ENCODE results near the gene MELK.

Gene MELK

DNA sequence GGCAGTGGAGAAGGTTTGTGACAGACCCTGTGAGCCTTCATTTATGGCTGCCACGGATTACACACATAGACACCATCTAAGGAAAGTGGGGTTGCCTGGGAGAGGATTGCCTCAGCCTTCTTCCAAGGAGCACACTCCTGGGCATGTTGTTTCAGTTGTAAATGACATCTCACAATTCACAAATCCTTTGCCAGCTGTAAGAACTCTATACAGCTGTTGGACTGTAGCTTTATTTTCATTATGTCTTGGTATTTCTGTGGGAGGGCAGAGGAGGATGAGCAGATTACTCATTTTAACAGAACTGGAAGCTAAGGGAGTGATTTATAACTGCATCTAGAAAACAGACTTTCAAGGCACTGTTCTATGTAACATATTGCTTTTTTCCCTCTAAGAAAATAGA is 25.6 kb downstream of the MELK start:
- Histone ChIP-seq H3K4me1 (ENCODE audit: insufficient read depth, insufficient read length) (peaks cover 2% of the 10 kb centered on the region), H3K9ac (ENCODE audit: insufficient read length, low read depth) (no peak overlapping the region), H3K9me3 (ENCODE audit: insufficient read depth, low read length) (no peaks in the 10 kb centered on the region), H3K4me3 (ENCODE audit: insufficient read length, low read depth) (no peak overlapping the region), H3K27me3 (ENCODE audit: insufficient read depth, insufficient read length) (no peaks in the 10 kb centered on the region), H3K36me3 (ENCODE audit: insufficient read depth, insufficient read length, low read length) (peaks cover 84% of the 10 kb centered on the region)
- no peak for DNase-seq (ENCODE audit: low read depth, low spot score)
- TF ChIP-seq ZNF274 (IDR thresholded peaks at IDR 0.05; ENCODE audit: low read depth, low read length) = no peak
- no peak for TF ChIP-seq YY1 (IDR thresholded peaks at IDR 0.05; ENCODE audit: insufficient read depth, insufficient read length)
- no peak for TF ChIP-seq SUZ12 (IDR thresholded peaks at IDR 0.05; ENCODE audit: extremely low read depth, insufficient read depth, insufficient read length)

DNA sequence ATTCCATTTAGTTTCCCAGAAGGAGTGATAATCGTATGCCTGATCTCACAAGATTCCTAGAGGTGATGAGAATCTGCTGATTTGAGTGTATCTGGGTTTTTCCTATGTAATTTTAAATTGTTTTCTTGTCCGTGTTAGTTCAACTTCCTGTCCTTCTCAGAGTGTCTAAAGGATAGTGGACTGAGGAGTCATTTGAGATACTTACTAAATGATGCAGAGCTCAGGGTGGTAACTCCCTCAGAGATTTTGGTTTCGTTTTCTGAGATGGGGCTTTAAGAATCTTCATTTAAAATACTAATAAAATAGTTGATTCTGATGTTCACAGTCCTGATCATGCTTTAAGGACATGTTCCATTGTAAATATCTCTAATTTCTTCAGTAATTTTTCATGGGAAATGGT is 30.3 kb downstream of the MELK start:
- H3K4me1 ChIP-seq (ENCODE audit: insufficient read depth, insufficient read length) = no peaks in the 10 kb centered on the region
- H3K9ac ChIP-seq (ENCODE audit: insufficient read length, low read depth) = no peak overlapping the region
- no peak for DNase-seq (ENCODE audit: low read depth, low spot score)
- TF ChIP-seq YY1 (IDR thresholded peaks at IDR 0.05; ENCODE audit: insufficient read depth, insufficient read length) (no peak), ZNF274 (IDR thresholded peaks at IDR 0.05; ENCODE audit: low read depth, low read length) (no peak), SUZ12 (IDR thresholded peaks at IDR 0.05; ENCODE audit: extremely low read depth, insufficient read depth, insufficient read length) (no peak)
- H3K36me3 ChIP-seq (ENCODE audit: insufficient read depth, insufficient read length, low read length) = peaks cover 91% of the 10 kb centered on the region
- H3K27me3 ChIP-seq (ENCODE audit: insufficient read depth, insufficient read length) = no peaks in the 10 kb centered on the region
- no peaks in the 10 kb centered on the region for H3K9me3 ChIP-seq (ENCODE audit: insufficient read depth, low read length)
- H3K4me3 ChIP-seq (ENCODE audit: insufficient read length, low read depth) = no peak overlapping the region

DNA sequence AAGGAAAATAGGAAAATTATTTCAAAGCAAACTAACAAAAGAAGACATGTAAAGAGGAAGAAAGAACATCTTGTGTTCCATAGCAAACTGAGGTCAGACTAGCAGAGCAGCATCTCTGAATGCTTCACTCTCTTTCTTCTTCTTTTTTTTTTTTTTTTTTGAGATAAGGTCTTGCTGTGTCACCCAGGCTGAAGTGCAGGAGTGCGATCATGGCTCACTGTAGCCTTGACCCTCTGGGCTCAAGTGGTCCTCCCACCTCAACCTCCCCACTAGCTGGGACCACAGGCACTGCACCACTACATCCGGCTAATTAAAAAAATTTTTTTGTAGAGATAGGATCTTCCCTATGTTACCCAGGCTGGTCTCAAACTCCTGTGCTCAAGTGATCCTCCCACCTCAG is 36.6 kb downstream of the MELK start:
- Histone ChIP-seq H3K4me3 (ENCODE audit: insufficient read length, low read depth) (no peak overlapping the region), H3K36me3 (ENCODE audit: insufficient read depth, insufficient read length, low read length) (peaks cover 92% of the 10 kb centered on the region), H3K9me3 (ENCODE audit: insufficient read depth, low read length) (peaks cover 17% of the 10 kb centered on the region; the same call in 1 of the 2 replicates), H3K9ac (ENCODE audit: insufficient read length, low read depth) (no peak overlapping the region), H3K27me3 (ENCODE audit: insufficient read depth, insufficient read length) (no peaks in the 10 kb centered on the region), H3K4me1 (ENCODE audit: insufficient read depth, insufficient read length) (no peaks in the 10 kb centered on the region)
- DNase-seq (ENCODE audit: low read depth, low spot score) = no peak
- TF ChIP-seq SUZ12 (IDR thresholded peaks at IDR 0.05; ENCODE audit: extremely low read depth, insufficient read depth, insufficient read length) (no peak), ZNF274 (IDR thresholded peaks at IDR 0.05; ENCODE audit: low read depth, low read length) (no peak), YY1 (IDR thresholded peaks at IDR 0.05; ENCODE audit: insufficient read depth, insufficient read length) (no peak)

DNA sequence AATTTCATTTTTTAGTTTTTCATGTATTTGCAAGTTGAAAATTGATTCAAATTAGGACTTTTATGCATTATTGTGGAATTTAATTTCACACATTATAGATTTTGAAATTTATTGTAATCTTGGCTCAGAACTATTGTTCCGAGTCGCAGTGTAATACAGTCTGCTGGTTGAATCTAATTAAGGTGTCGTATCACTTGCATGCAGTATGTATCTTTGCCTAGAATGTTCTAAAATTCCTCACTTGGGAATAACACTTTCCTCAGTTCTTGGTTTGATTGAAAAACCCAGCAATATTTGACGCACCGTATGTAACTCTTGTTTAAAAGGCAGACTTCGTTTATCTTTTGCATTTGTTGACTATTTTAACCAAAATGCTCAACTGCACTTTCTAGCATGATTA is 49.4 kb downstream of the MELK start:
- peaks cover 21% of the 10 kb centered on the region for H3K36me3 ChIP-seq (ENCODE audit: insufficient read depth, insufficient read length, low read length)
- DNase-seq (ENCODE audit: low read depth, low spot score) = no peak

DNA sequence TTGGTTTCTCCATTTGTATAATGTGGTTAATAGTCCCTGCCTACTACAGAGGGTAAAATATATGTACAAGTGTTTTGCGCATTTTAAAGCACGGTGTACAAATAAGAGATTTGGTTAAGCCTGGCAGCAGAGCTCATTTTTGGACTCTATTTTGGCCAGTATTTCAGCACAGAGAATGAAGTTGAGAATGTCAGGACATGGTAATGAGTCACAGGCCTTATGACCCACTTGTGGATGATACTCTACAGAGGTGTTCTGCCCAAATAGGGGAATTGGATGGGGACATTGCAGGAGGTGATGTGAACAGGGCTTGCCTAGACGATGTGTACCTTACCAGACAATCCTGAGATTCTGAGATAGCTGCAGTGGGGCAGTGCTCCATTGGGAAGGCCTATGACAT is 50.6 kb downstream of the MELK start:
- DNase-seq (ENCODE audit: low read depth, low spot score) = no peak
- no peaks in the 10 kb centered on the region for H3K27me3 ChIP-seq (ENCODE audit: insufficient read depth, insufficient read length)
- H3K9ac ChIP-seq (ENCODE audit: insufficient read length, low read depth) = no peak overlapping the region
- H3K9me3 ChIP-seq (ENCODE audit: insufficient read depth, low read length) = no peaks in the 10 kb centered on the region
- H3K36me3 ChIP-seq (ENCODE audit: insufficient read depth, insufficient read length, low read length) = peaks cover 22% of the 10 kb centered on the region
- TF ChIP-seq ZNF274 (IDR thresholded peaks at IDR 0.05; ENCODE audit: low read depth, low read length) (no peak), SUZ12 (IDR thresholded peaks at IDR 0.05; ENCODE audit: extremely low read depth, insufficient read depth, insufficient read length) (no peak), YY1 (IDR thresholded peaks at IDR 0.05; ENCODE audit: insufficient read depth, insufficient read length) (no peak)
- no peak overlapping the region for H3K4me3 ChIP-seq (ENCODE audit: insufficient read length, low read depth)
- H3K4me1 ChIP-seq (ENCODE audit: insufficient read depth, insufficient read length) = no peaks in the 10 kb centered on the region

More for the DNA sequence above, 49.4 kb downstream of the MELK start:
- H3K9me3 ChIP-seq (ENCODE audit: insufficient read depth, low read length) = no peaks in the 10 kb centered on the region
- no peaks in the 10 kb centered on the region for H3K27me3 ChIP-seq (ENCODE audit: insufficient read depth, insufficient read length)
- no peak overlapping the region for H3K4me3 ChIP-seq (ENCODE audit: insufficient read length, low read depth)
- TF ChIP-seq YY1 (IDR thresholded peaks at IDR 0.05; ENCODE audit: insufficient read depth, insufficient read length) (no peak), SUZ12 (IDR thresholded peaks at IDR 0.05; ENCODE audit: extremely low read depth, insufficient read depth, insufficient read length) (no peak), ZNF274 (IDR thresholded peaks at IDR 0.05; ENCODE audit: low read depth, low read length) (no peak)
- H3K9ac ChIP-seq (ENCODE audit: insufficient read length, low read depth) = no peak overlapping the region
- H3K4me1 ChIP-seq (ENCODE audit: insufficient read depth, insufficient read length) = no peaks in the 10 kb centered on the region

DNA sequence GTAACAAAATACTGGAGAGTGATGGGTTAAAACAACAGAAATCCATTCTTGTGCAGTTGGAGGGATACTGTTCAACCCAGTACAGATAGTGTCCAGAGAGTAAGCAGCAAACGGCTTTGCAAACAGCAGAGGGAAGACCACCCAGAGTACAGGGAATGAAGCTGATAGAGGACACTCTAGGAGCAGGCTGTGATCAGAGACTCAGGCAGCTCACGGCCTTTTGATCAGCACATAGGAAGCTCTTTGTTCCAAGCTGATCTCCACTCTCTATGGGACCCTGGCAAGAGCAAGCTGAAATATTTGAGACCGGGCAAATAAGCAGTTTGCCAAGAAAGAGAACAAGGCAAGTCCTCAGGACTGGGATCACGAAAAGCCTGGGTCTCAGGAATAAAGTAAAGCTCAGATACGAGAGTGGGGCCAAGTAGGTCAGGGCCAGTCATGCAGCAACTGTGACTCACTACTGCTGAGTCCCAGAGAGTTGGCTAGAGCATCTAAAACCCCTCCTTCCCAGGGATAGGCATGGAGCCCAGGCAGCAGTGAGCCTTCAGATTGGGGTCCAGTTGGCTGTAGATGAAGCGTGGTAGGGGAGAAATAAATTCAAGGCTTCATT is 52.4 kb downstream of the MELK start:
- Histone ChIP-seq H3K4me1 (ENCODE audit: insufficient read depth, insufficient read length) (no peaks in the 10 kb centered on the region), H3K36me3 (ENCODE audit: insufficient read depth, insufficient read length, low read length) (peaks cover 26% of the 10 kb centered on the region), H3K9me3 (ENCODE audit: insufficient read depth, low read length) (no peaks in the 10 kb centered on the region), H3K9ac (ENCODE audit: insufficient read length, low read depth) (no peak overlapping the region), H3K27me3 (ENCODE audit: insufficient read depth, insufficient read length) (no peaks in the 10 kb centered on the region), H3K4me3 (ENCODE audit: insufficient read length, low read depth) (no peak overlapping the region)
- no peak for DNase-seq (ENCODE audit: low read depth, low spot score)
- TF ChIP-seq YY1 (IDR thresholded peaks at IDR 0.05; ENCODE audit: insufficient read depth, insufficient read length) (no peak), ZNF274 (IDR thresholded peaks at IDR 0.05; ENCODE audit: low read depth, low read length) (no peak), SUZ12 (IDR thresholded peaks at IDR 0.05; ENCODE audit: extremely low read depth, insufficient read depth, insufficient read length) (no peak)

DNA sequence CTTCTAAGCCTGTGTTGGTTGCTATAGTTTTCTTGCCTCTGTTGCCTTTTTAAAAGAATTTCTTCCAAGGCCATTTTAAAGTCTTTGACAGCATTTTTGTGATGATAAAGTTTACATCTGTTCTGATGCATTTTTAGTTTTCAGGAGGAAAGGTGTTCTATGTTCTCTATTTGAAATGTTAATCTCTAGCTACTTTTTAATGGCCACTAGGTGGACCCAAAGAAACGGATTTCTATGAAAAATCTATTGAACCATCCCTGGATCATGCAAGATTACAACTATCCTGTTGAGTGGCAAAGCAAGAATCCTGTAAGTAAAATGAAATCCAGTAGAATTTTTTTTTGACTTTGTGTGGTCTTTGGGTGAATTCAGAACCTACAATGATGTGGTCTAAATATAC is 60.2 kb downstream of the MELK start:
- no peak overlapping the region for H3K4me3 ChIP-seq (ENCODE audit: insufficient read length, low read depth)
- no peaks in the 10 kb centered on the region for H3K4me1 ChIP-seq (ENCODE audit: insufficient read depth, insufficient read length)
- no peaks in the 10 kb centered on the region for H3K27me3 ChIP-seq (ENCODE audit: insufficient read depth, insufficient read length)
- peak; percentile 3 for DNase-seq (ENCODE audit: low read depth, low spot score)
- TF ChIP-seq YY1 (IDR thresholded peaks at IDR 0.05; ENCODE audit: insufficient read depth, insufficient read length) (no peak), ZNF274 (IDR thresholded peaks at IDR 0.05; ENCODE audit: low read depth, low read length) (no peak), SUZ12 (IDR thresholded peaks at IDR 0.05; ENCODE audit: extremely low read depth, insufficient read depth, insufficient read length) (no peak)
- H3K9me3 ChIP-seq (ENCODE audit: insufficient read depth, low read length) = no peaks in the 10 kb centered on the region
- H3K36me3 ChIP-seq (ENCODE audit: insufficient read depth, insufficient read length, low read length) = peaks cover 66% of the 10 kb centered on the region
- H3K9ac ChIP-seq (ENCODE audit: insufficient read length, low read depth) = no peak overlapping the region
